BLaER1 treated with 17β-estradiol and CSF1 and Interleukin-3, amounts not matched to agents 10 nM and 100 nM (cell line): ENCODE data around the gene RAB5A.
"Not testable (repeated sequence)": the region's sequence is repeated elsewhere in the genome, so short reads cannot be mapped to it uniquely, and the experiment has no call there.

Experiments
- H3K27ac ChIP-seq, 11 experiments: shearing (Covaris generic); formaldehyde crosslinking; 2 replicates each; pipeline ENCODE4 v1.8.1; 2022
- H3K27me3 ChIP-seq, 11 experiments: shearing (Covaris generic); formaldehyde crosslinking; 2 replicates each; pipeline ENCODE4 v1.8.1; 2022
- H3K36me3 ChIP-seq, 11 experiments: shearing (Covaris generic); formaldehyde crosslinking; 2 replicates each; pipeline ENCODE4 v1.8.1; 2022
- H3K4me1 ChIP-seq, 10 experiments: shearing (Covaris generic); formaldehyde crosslinking; 2 replicates each; pipeline ENCODE4 v1.8.1; 2022
- H3K4me2 ChIP-seq, 11 experiments: shearing (Covaris generic); formaldehyde crosslinking; 2 replicates each; pipeline ENCODE4 v1.8.1; 2022
- H3K4me3 ChIP-seq, 10 experiments: shearing (Covaris generic); formaldehyde crosslinking; 2 replicates each; pipeline ENCODE4 v1.8.1; 2022
- H3K9ac ChIP-seq, 11 experiments: shearing (Covaris generic); formaldehyde crosslinking; 2 replicates each; pipeline ENCODE4 v1.8.1; 2022
- H3K9me3 ChIP-seq, 11 experiments: shearing (Covaris generic); formaldehyde crosslinking; replicated peaks in 1 of 11; 2 replicates each; pipeline ENCODE4 v1.8.1; 2022
- H4K20me1 ChIP-seq, 11 experiments: shearing (Covaris generic); formaldehyde crosslinking; 2 replicates each; pipeline ENCODE4 v1.8.1; 2022
- Cebpa-rat ChIP-seq, 11 experiments: shearing (Covaris generic); IDR thresholded peaks; 2 replicates each; pipeline ENCODE4 v1.8.1; 2022

RAB5A gene

GRCh38 chr3:19997502-19997901 lies 50.6 kb downstream of the RAB5A start:
- H3K4me2 ChIP-seq, result no peak overlapping the region
- H3K4me1 ChIP-seq, result no peaks in the 10 kb centered on the region
- no peak overlapping the region for H3K9ac ChIP-seq
- H3K27ac ChIP-seq, result no peak overlapping the region
- no peak for TF ChIP-seq Cebpa-rat (IDR thresholded peaks at IDR 0.05)
- H3K27me3 ChIP-seq, result no peaks in the 10 kb centered on the region
- no peaks in the 10 kb centered on the region for H3K9me3 ChIP-seq
- no peak overlapping the region for H3K4me3 ChIP-seq
- no peaks in the 10 kb centered on the region for H3K36me3 ChIP-seq
- no peaks in the 10 kb centered on the region for H4K20me1 ChIP-seq

- no peak overlapping the region for H3K4me2 ChIP-seq
- TF ChIP-seq Cebpa-rat (IDR thresholded peaks at IDR 0.05), result no peak
- no peaks in the 10 kb centered on the region for H4K20me1 ChIP-seq
Measured at GRCh38 chr3:20001932-20002331, 55.0 kb downstream of the RAB5A start.

GRCh38 chr3:20007960-20008359 lies 61.1 kb downstream of the RAB5A start:
- Histone ChIP-seq H3K27ac (no peak overlapping the region), H3K9ac (no peak overlapping the region), H3K27me3 (no peaks in the 10 kb centered on the region), H3K4me2 (no peak overlapping the region), H3K36me3 (no peaks in the 10 kb centered on the region), H3K4me1 (no peaks in the 10 kb centered on the region), H3K4me3 (no peak overlapping the region), H3K9me3 (no peaks in the 10 kb centered on the region), H4K20me1 (no peaks in the 10 kb centered on the region)
- TF ChIP-seq Cebpa-rat (IDR thresholded peaks at IDR 0.05), result no peak

More at GRCh38 chr3:20001932-20002331, 55.0 kb downstream of the RAB5A start:
- Histone ChIP-seq H3K27ac (no peak overlapping the region), H3K9me3 (no peaks in the 10 kb centered on the region), H3K4me1 (no peaks in the 10 kb centered on the region), H3K27me3 (no peaks in the 10 kb centered on the region), H3K4me3 (no peak overlapping the region), H3K9ac (no peak overlapping the region), H3K36me3 (no peaks in the 10 kb centered on the region)

- no peak overlapping the region for H3K9ac ChIP-seq
- H3K36me3 ChIP-seq, result no peaks in the 10 kb centered on the region
- no peak overlapping the region for H3K4me3 ChIP-seq
- no peak for TF ChIP-seq Cebpa-rat (IDR thresholded peaks at IDR 0.05)
- H3K4me1 ChIP-seq, result no peaks in the 10 kb centered on the region
- H3K4me2 ChIP-seq, result no peak overlapping the region
- no peaks in the 10 kb centered on the region for H3K9me3 ChIP-seq
- no peaks in the 10 kb centered on the region for H4K20me1 ChIP-seq
- no peak overlapping the region for H3K27ac ChIP-seq
- no peaks in the 10 kb centered on the region for H3K27me3 ChIP-seq
Measured at GRCh38 chr3:20008646-20009045, 61.7 kb downstream of the RAB5A start.

- Histone ChIP-seq H3K36me3 (no peaks in the 10 kb centered on the region), H3K9ac (no peak within 1 kb of the TSS), H3K4me1 (no peaks in the 10 kb centered on the region), H3K27ac (no peak within 1 kb of the TSS), H4K20me1 (no peaks in the 10 kb centered on the region), H3K4me2 (no peak within 1 kb of the TSS), H3K27me3 (no peaks in the 10 kb centered on the region), H3K9me3 (no peaks in the 10 kb centered on the region), H3K4me3 (no peak within 1 kb of the TSS)
- no peak for TF ChIP-seq Cebpa-rat (IDR thresholded peaks at IDR 0.05)
Measured at GRCh38 chr3:20012164-20012563, 65.3 kb downstream of the RAB5A start, which contains the start of gene PP2D1. TSS of gene PP2D1 (minus strand) at chr3:20012264. CDS start at chr3:20012072, 192 bp downstream.

- H3K36me3 ChIP-seq, result no peaks in the 10 kb centered on the region
- H3K9ac ChIP-seq, result no peak overlapping the region
- H3K4me1 ChIP-seq, result no peaks in the 10 kb centered on the region
- no peak overlapping the region for H3K27ac ChIP-seq
- H3K4me2 ChIP-seq, result no peak overlapping the region
- no peak for TF ChIP-seq Cebpa-rat (IDR thresholded peaks at IDR 0.05)
- H3K27me3 ChIP-seq, result no peaks in the 10 kb centered on the region
- no peak overlapping the region for H3K4me3 ChIP-seq
- no peaks in the 10 kb centered on the region for H3K9me3 ChIP-seq
- H4K20me1 ChIP-seq, result no peaks in the 10 kb centered on the region
Measured at GRCh38 chr3:20013396-20013795, 66.5 kb downstream of the RAB5A start.

- no peak for TF ChIP-seq Cebpa-rat (IDR thresholded peaks at IDR 0.05)
Measured at GRCh38 chr3:20015525-20015924, 68.6 kb downstream of the RAB5A start.

GRCh38 chr3:20016076-20016475 lies 69.2 kb downstream of the RAB5A start:
- H3K27me3 ChIP-seq, H3K4me1 ChIP-seq, H3K9me3 ChIP-seq, H4K20me1 ChIP-seq, H3K36me3 ChIP-seq, H3K9ac ChIP-seq, H3K27ac ChIP-seq, H3K4me3 ChIP-seq, H3K4me2 ChIP-seq: not testable (repeated sequence)

More at GRCh38 chr3:20015525-20015924, 68.6 kb downstream of the RAB5A start:
- Histone ChIP-seq H4K20me1 (no peaks in the 10 kb centered on the region), H3K36me3 (no peaks in the 10 kb centered on the region), H3K27me3 (no peaks in the 10 kb centered on the region), H3K9me3 (no peaks in the 10 kb centered on the region), H3K4me2 (no peak overlapping the region), H3K27ac (no peak overlapping the region), H3K4me3 (no peak overlapping the region), H3K4me1 (no peaks in the 10 kb centered on the region), H3K9ac (no peak overlapping the region)

GRCh38 chr3:20022954-20023622 lies 76.2 kb downstream of the RAB5A start:
- Histone ChIP-seq H3K9me3 (no peaks in the 10 kb centered on the region), H3K9ac (0 out of 22 replicates have a peak overlapping the region, but pooled peaks of 1 of the 11 experiments have one; percentile 11), H3K4me3 (no peak overlapping the region), H3K4me1 (peaks cover 6 to 10% (median 7%) of the 10 kb centered on the region in 10 experiments; a peak in 13 of 20 replicates), H3K27me3 (no peaks in the 10 kb centered on the region), H3K4me2 (0 out of 22 replicates have a peak overlapping the region, but pooled peaks of 1 of the 11 experiments have one; percentile 29), H3K36me3 (no peaks in the 10 kb centered on the region), H4K20me1 (no peaks in the 10 kb centered on the region), H3K27ac (no peak overlapping the region)
- no peak for TF ChIP-seq Cebpa-rat (IDR thresholded peaks at IDR 0.05)
